Measurements from ENCODE around the gene EEF1A2.

The EEF1A2 gene

DNA sequence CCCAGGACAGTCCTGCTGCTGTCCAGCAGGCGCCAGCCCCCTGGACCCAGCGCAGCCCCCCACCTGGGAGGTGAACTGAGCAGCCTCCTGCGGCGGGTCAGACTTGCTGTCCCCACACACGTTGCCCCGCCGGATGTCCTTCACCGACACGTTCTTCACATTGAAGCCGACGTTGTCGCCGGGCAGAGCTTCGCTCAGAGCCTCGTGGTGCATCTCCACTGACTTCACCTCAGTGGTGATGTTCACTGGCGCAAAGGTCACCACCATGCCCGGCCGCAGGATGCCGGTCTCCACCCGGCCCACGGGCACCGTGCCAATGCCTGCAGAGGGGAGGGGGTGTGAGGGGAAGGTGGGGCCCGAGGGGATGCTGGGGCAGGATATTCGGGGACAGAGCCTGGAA, 8.5 kb downstream of the EEF1A2 start:
- Histone ChIP-seq H3K4me1 (ENCODE audit: control insufficient read depth, low read length) (no peaks in the 10 kb centered on the region), H3K27me3 (ENCODE audit: control insufficient read depth, low read length) (no peaks in the 10 kb centered on the region), H4K20me1 (ENCODE audit: control insufficient read depth, insufficient read depth, low read depth, low read length) (no peaks in the 10 kb centered on the region), H3K9me2 (replicated peaks; ENCODE audit: control insufficient read depth, low read length) (no peaks in the 10 kb centered on the region), H3K27ac (ENCODE audit: low read depth, low read length) (no peak overlapping the region), H3F3A (ENCODE audit: control insufficient read depth, insufficient read depth) (no peaks in the 10 kb centered on the region), H3K79me2 (ENCODE audit: control insufficient read depth, low read length) (no peaks in the 10 kb centered on the region), H3K36me3 (ENCODE audit: control insufficient read depth, low read length) (no peaks in the 10 kb centered on the region), H3K4me2 (ENCODE audit: low read length) (no peak overlapping the region), H3K9me3 (ENCODE audit: control insufficient read depth, insufficient read depth, low read length) (no peaks in the 10 kb centered on the region), H3K4me3 (ENCODE audit: low read length) (no peak overlapping the region)
- no peak for TF ChIP-seq EZH2phosphoT487 (IDR thresholded peaks at IDR 0.05; ENCODE audit: borderline replicate concordance, low read length)
- TF ChIP-seq, protein P1, sequence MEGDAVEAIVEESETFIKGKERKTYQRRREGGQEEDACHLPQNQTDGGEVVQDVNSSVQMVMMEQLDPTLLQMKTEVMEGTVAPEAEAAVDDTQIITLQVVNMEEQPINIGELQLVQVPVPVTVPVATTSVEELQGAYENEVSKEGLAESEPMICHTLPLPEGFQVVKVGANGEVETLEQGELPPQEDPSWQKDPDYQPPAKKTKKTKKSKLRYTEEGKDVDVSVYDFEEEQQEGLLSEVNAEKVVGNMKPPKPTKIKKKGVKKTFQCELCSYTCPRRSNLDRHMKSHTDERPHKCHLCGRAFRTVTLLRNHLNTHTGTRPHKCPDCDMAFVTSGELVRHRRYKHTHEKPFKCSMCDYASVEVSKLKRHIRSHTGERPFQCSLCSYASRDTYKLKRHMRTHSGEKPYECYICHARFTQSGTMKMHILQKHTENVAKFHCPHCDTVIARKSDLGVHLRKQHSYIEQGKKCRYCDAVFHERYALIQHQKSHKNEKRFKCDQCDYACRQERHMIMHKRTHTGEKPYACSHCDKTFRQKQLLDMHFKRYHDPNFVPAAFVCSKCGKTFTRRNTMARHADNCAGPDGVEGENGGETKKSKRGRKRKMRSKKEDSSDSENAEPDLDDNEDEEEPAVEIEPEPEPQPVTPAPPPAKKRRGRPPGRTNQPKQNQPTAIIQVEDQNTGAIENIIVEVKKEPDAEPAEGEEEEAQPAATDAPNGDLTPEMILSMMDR (IDR thresholded peaks at IDR 0.05; ENCODE audit: low read depth, low read length, poor library complexity, severe bottlenecking): no peak

DNA sequence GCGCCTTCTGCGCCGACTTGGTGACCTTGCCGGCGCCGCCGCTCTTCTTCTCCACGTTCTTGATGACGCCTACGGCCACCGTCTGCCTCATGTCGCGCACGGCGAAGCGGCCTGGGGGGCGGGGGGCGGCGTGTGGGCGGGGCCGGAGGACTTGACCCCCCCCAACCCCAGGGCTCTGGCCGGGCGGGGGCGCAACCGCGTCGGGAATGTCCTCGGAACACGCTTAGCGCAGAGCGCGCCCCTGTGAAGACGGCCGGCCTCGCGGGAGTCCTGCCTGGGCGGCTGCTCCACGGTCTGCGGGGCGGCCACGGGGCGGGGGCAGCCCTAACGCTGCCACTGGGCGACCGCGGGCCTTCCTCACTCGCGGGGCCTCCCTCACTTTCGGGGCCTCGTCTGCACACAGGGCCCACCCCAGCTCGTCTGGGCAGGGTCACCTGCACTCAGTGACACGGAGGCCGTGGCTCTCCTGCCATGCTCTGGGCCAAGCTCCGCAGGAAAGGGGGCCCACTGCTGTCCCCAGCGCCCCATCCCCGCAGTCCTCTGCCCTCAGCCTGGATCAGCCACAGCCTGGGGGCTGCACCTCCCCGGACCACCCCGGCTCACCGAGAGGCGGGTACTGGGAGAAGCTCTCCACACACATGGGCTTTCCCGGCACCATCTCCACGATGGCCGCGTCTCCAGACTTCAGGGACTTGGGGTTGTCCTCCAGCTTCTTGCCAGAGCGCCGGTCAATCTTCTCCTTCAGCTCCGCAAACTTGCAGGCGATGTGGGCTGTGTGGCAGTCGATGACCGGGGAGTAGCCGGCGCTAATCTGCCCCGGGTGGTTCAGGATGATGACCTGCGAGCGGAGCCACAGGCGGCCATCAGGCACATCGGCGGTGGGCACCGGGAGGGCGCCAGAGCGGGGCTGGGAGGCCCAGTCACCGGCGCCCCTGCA, 10.3 kb downstream of the EEF1A2 start:
- Histone ChIP-seq H4K20me1 (ENCODE audit: control insufficient read depth, insufficient read depth, low read depth, low read length) (no peaks in the 10 kb centered on the region), H3K79me2 (ENCODE audit: control insufficient read depth, low read length) (no peaks in the 10 kb centered on the region), H3K4me1 (ENCODE audit: control insufficient read depth, low read length) (no peaks in the 10 kb centered on the region), H3F3A (ENCODE audit: control insufficient read depth, insufficient read depth) (no peaks in the 10 kb centered on the region), H3K36me3 (ENCODE audit: control insufficient read depth, low read length) (no peaks in the 10 kb centered on the region), H3K9me2 (replicated peaks; ENCODE audit: control insufficient read depth, low read length) (no peaks in the 10 kb centered on the region), H3K4me3 (ENCODE audit: low read length) (no peak overlapping the region), H3K4me2 (ENCODE audit: low read length) (no peak overlapping the region), H3K27me3 (ENCODE audit: control insufficient read depth, low read length) (no peaks in the 10 kb centered on the region), H3K9me3 (ENCODE audit: control insufficient read depth, insufficient read depth, low read length) (no peaks in the 10 kb centered on the region), H3K27ac (ENCODE audit: low read depth, low read length) (no peak overlapping the region)
- no peak for TF ChIP-seq EZH2phosphoT487 (IDR thresholded peaks at IDR 0.05; ENCODE audit: borderline replicate concordance, low read length)
- TF ChIP-seq, protein P1 (IDR thresholded peaks at IDR 0.05; ENCODE audit: low read depth, low read length, poor library complexity, severe bottlenecking): no peak

DNA sequence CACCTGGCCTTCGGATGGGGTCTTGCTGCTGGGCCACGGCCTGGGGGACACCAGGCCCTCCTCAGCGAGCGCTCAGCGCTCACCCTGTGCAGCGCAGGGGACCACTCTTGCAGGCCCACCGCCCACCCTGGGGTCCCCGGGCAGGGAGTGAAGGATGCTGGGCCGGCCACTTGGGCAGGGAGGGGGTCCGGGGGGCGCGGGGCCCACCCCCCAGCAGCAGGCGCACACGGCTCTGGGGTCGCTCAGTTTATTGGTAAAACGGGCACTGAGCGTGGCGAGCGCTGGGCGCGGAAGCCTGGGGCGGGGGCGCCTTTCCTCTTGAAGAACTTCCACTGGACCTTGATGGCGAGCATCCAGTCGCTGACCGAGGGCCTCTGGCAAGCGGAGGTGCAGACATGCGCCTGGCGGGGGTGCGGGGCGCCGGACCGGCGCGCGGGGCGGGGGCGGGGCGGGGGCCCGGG, 11.1 kb downstream of the EEF1A2 start:
- Histone ChIP-seq H3K9me3 (ENCODE audit: control insufficient read depth, insufficient read depth, low read length) (no peaks in the 10 kb centered on the region), H3K27ac (ENCODE audit: low read depth, low read length) (no peak overlapping the region), H3K4me3 (ENCODE audit: low read length) (no peak overlapping the region), H4K20me1 (ENCODE audit: control insufficient read depth, insufficient read depth, low read depth, low read length) (no peaks in the 10 kb centered on the region), H3K79me2 (ENCODE audit: control insufficient read depth, low read length) (no peaks in the 10 kb centered on the region), H3K27me3 (ENCODE audit: control insufficient read depth, low read length) (no peaks in the 10 kb centered on the region), H3K4me2 (ENCODE audit: low read length) (no peak overlapping the region), H3K36me3 (ENCODE audit: control insufficient read depth, low read length) (no peaks in the 10 kb centered on the region), H3K9me2 (replicated peaks; ENCODE audit: control insufficient read depth, low read length) (no peaks in the 10 kb centered on the region), H3K4me1 (ENCODE audit: control insufficient read depth, low read length) (no peaks in the 10 kb centered on the region), H3F3A (ENCODE audit: control insufficient read depth, insufficient read depth) (no peaks in the 10 kb centered on the region)
- TF ChIP-seq EZH2phosphoT487 (IDR thresholded peaks at IDR 0.05; ENCODE audit: borderline replicate concordance, low read length): no peak
- TF ChIP-seq, protein P1 (IDR thresholded peaks at IDR 0.05; ENCODE audit: low read depth, low read length, poor library complexity, severe bottlenecking): no peak
